Measurements from ENCODE around the gene GALNT10. TPM values are rescaled to one million over a fixed set of nuclear protein-coding genes. Genes with fewer than 3 reads are reported as not detected.

Gene GALNT10
- total and polyA plus RNA-seq, 9 of the 15 experiments (the other 6 are each of a cell fraction or from before 2014, with no cell fraction given), result 4.6 to 37.1 (median 13.3) TPM

- TF ChIP-seq VEZF1 (CRISPR knock-in tag; IDR thresholded peaks at IDR 0.05) (peak; percentile 28; the same call in 1 of the 2 replicates), CTBP1 (IDR thresholded peaks at IDR 0.05; ENCODE audit: borderline replicate concordance) (peak; percentile 73; the same call in 1 of the 2 replicates), RCOR1 (IDR thresholded peaks at IDR 0.05; ENCODE audit: borderline replicate concordance in 1 of 2, low read depth in 2 of 2, low read length in 2 of 2) (peak in 1 of 2 experiments; percentile 86; a peak in 2 of 4 replicates), ELF2 (CRISPR knock-in tag; IDR thresholded peaks at IDR 0.05) (no peak), MEF2A (IDR thresholded peaks at IDR 0.05; ENCODE audit: control insufficient read depth, low read depth, low read length) (no peak), CBFA2T2 (conservative IDR thresholded peaks at IDR 0.05) (peak; percentile 39), RFX1 (IDR thresholded peaks at IDR 0.05) (peak; percentile 55), ATF1 (CRISPR knock-in tag; IDR thresholded peaks at IDR 0.05) (no peak), ATF1 (tag; IDR thresholded peaks at IDR 0.05) (0 out of 2 replicates have a peak, but pooled peaks have one; percentile 43), CBFA2T3 (IDR thresholded peaks at IDR 0.05) (peak; percentile 62), DPF2 (IDR thresholded peaks at IDR 0.05) (0 out of 2 replicates have a peak, but pooled peaks have one; percentile 16), ARID1B (IDR thresholded peaks at IDR 0.05) (peak; percentile 22; the same call in 1 of the 2 replicates)
These were observed 164.6 kb downstream of the GALNT10 start (continued) for GRCh38 chr5:154355129-154355611.

Data from K562 (cell line).